A549 (cell line): ENCODE measurements around the gene NRGN. TPM values are rescaled to one million over a fixed set of nuclear protein-coding genes. Genes with fewer than 3 reads are reported as not detected.

ENCODE experiments used
- ATAC-seq, 2 experiments: fragments of 200-7000 bp in 1 of 2; fragments of >200 bp in 1 of 2; cut with Nextera tagmentation in 1 of 2; cut with Tn5 transposase in 1 of 2; 3 replicates each; pipeline versions ENCODE4 v1.8.0 to v1.9.1; 2018 to 2020; ENCODE audit warnings: mild to moderate bottlenecking in 1 of 2, moderate library complexity in 1 of 2
- CTCF ChIA-PET: fragments of 300-600 bp; sonication (Branson Sonifier 250); formaldehyde crosslinking; extraction: SDS; loops from one replicate; lab custom pipeline; 2021; ENCODE audit warnings: antibody characterized with exemption, inconsistent platforms; lab: Yijun Ruan, JAX
- POLR2A ChIA-PET: fragments of 350-600 bp; formaldehyde crosslinking; extraction: SDS; loops from one replicate; lab custom pipeline; 2021; ENCODE audit warnings: antibody characterized with exemption, inconsistent platforms; lab: Yijun Ruan, JAX
- DNase-seq, 2 experiments: peaks; one replicate each; pipeline versions ENCODE4 v3.0.0 to v3.0.0-alpha.2; 2011 to 2016; ENCODE audit warnings: low read depth in 1 of 2, low spot score in 1 of 2
- FAIRE-seq: peaks from 2 replicates; lab custom pipeline; 2011; peaks lifted over from hg19 to GRCh38; lab: Jason Lieb, UNC
- H3K27ac ChIP-seq, 2 experiments: fragments of >200 bp; sonication (Bioruptor Twin); formaldehyde crosslinking; 3 replicates each; pipeline ENCODE4 v1.5.1; 2016 to 2017
- H3K4me1 ChIP-seq: fragments of >200 bp; sonication (Bioruptor Twin); formaldehyde crosslinking; 3 replicates; pipeline ENCODE4 v1.6.1; 2016
- H3K4me2 ChIP-seq: fragments of >200 bp; sonication (Bioruptor Twin); formaldehyde crosslinking; 3 replicates; pipeline ENCODE4 v1.6.1; 2016
- H3K4me3 ChIP-seq: fragments of >200 bp; sonication (Bioruptor Twin); formaldehyde crosslinking; 3 replicates; pipeline ENCODE4 v1.5.1; 2016
- H3K9me3 ChIP-seq: fragments of >200 bp; sonication (Bioruptor Twin); formaldehyde crosslinking; 3 replicates; pipeline ENCODE4 v1.6.1; 2016
- BCL3 ChIP-seq: fragments of >200 bp; sonication (Bioruptor Twin); formaldehyde crosslinking; IDR thresholded peaks from 3 replicates; pipeline ENCODE4 v1.6.1; 2016
- CBX2 ChIP-seq: fragments of 200-600 bp; sonication (generic); IDR thresholded peaks from 2 replicates; pipeline ENCODE4 v1.6.1; 2016; ENCODE audit warnings: low read depth, mild to moderate bottlenecking, borderline replicate concordance
- CHD4 ChIP-seq: fragments of 200-600 bp; sonication (generic); IDR thresholded peaks from 2 replicates; pipeline ENCODE4 v1.6.1; 2016; ENCODE audit warnings: antibody characterized with exemption, mild to moderate bottlenecking, borderline replicate concordance
- EHF ChIP-seq: fragments of 250-450 bp; sonication (Bioruptor Pico); IDR thresholded peaks from 2 replicates; pipeline ENCODE4 v1.5.0; 2020; ENCODE audit warnings: mild to moderate bottlenecking
- EP300 ChIP-seq, 2 experiments: fragments of >200 bp; sonication (Bioruptor Twin); formaldehyde crosslinking; IDR thresholded peaks; 2 replicates in 1 of 2; 3 replicates in 1 of 2; pipeline ENCODE4 v1.6.1; 2016 to 2017
- ESRRA ChIP-seq: fragments of 150-350 bp; IDR thresholded peaks from 2 replicates; pipeline ENCODE4 v1.6.1; 2014; ENCODE audit warnings: mild to moderate bottlenecking, low read length, borderline replicate concordance
- FOSL2 ChIP-seq, 2 experiments: fragments of 450-650 bp in 1 of 2; fragments of >200 bp in 1 of 2; sonication (Bioruptor Twin) in 1 of 2; formaldehyde crosslinking; IDR thresholded peaks; 2 replicates each; pipeline versions ENCODE4 v1.5.0 to v1.6.1; 2016 to 2020; ENCODE audit warnings: mild to moderate bottlenecking in 1 of 2, moderate library complexity in 1 of 2
- HDAC2 ChIP-seq: fragments of 200-600 bp; sonication (generic); IDR thresholded peaks from 2 replicates; pipeline ENCODE4 v1.6.1; 2016
- HEYL ChIP-seq: fragments of 250-450 bp; sonication (Bioruptor Pico); IDR thresholded peaks from 2 replicates; pipeline ENCODE4 v1.8.0; 2021; ENCODE audit warnings: mild to moderate bottlenecking, moderate library complexity
- KDM5A ChIP-seq: fragments of 200-600 bp; sonication (generic); IDR thresholded peaks from 2 replicates; pipeline ENCODE4 v1.6.1; 2016; ENCODE audit warnings: antibody characterized with exemption, mild to moderate bottlenecking
- NFE2L2 ChIP-seq: fragments of 150-350 bp; conservative IDR thresholded peaks from 2 replicates; pipeline ENCODE4 v1.6.1; 2014; ENCODE audit warnings: low read length
- RAD21 ChIP-seq, 2 experiments: fragments of >200 bp in 1 of 2; sonication (Bioruptor Twin) in 1 of 2; formaldehyde crosslinking in 1 of 2; IDR thresholded peaks in 1 of 2; conservative IDR thresholded peaks in 1 of 2; 2 replicates in 1 of 2; 3 replicates in 1 of 2; pipeline ENCODE4 v1.6.1; 2012 to 2018; ENCODE audit warnings: inconsistent platforms in 1 of 2
- REST ChIP-seq: fragments of 200-600 bp; sonication (generic); IDR thresholded peaks from 2 replicates; pipeline ENCODE4 v1.6.1; 2016; ENCODE audit warnings: antibody characterized with exemption, mild to moderate bottlenecking, moderate library complexity
- ZSCAN20 ChIP-seq: fragments of 250-450 bp; sonication (Bioruptor Pico); IDR thresholded peaks from 2 replicates; pipeline ENCODE4 v1.8.0; 2022; ENCODE audit warnings: mild to moderate bottlenecking, moderate library complexity
- WGBS: methylation state at CpG from one replicate; pipeline ENCODE4 v1.1.6; 2017; ENCODE audit errors: missing lambda C conversion rate; 5-methylcytosine and 5-hydroxymethylcytosine counted together
- polyA plus RNA-seq, 4 experiments: library from polyadenylated mRNA; depleted of rRNA in 3 of 4; stranded (reverse); fragments of >200 nt; fragmentation: RNase III in 1 of 4; extraction: RNeasy Plus Mini Kit Qiagen cat#74134 plus additional on column Dnase treatment in 1 of 4; gene quantifications; 2 replicates in 3 of 4; 3 replicates in 1 of 4; pipeline ENCODE4 v1.2.3, GENCODE V29; 2011 to 2017
- TF ChIP-seq, protein P1 (sequence below): fragments of 250-450 bp; sonication (Bioruptor Pico); IDR thresholded peaks from 2 replicates; pipeline ENCODE4 v1.5.0; 2020; ENCODE audit warnings: low read depth, mild to moderate bottlenecking, moderate library complexity

The NRGN gene
- polyA plus RNA-seq, 2 of the 4 experiments (the other 2 are of a cell fraction) = 1.2 to 3.5 TPM

DNA sequence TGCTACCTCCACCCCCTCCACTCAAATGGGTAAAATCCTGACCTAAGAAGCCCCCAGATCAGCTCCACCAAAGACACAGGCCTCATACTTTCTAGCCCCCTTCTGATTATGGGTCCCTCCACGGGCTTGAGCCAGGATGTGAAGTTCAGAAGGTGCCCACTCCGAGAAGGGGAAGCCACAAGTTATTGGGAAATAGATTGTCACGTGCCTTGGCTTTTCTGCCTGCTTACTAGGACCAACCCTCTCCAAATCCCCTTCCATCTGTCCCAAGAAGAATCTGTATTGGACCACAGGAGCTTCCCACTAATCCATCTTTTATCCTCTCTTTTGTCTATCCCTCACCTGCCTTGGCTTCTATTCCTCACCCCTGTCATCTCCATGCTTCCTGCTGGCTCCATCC is 3.0 kb upstream of the NRGN start:
- Histone ChIP-seq H3K9me3 (no peaks in the 10 kb centered on the region), H3K4me1 (0 out of 3 replicates have a peak, but pooled peaks cover 4% of the 10 kb centered on the region), H3K4me3 (no peak overlapping the region), H3K4me2 (no peak overlapping the region), H3K27ac (no peak overlapping the region)
- DNase-seq (no peak), ATAC-seq (no peak), FAIRE-seq (no peak)
- WGBS = 21% methylated on average over 3 of the region's 3 CpGs
- POLR2A ChIA-PET = no interaction called here
- CTCF ChIA-PET = interaction anchor here (0.7 to 2.8 kb wide), 4 partner anchors 10 to 139 kb away, joined by 3 to 9 read pairs (median 4); no protein-coding TSS in a partner anchor
- TF ChIP-seq RAD21 (conservative IDR thresholded peaks at IDR 0.05 in 1 of 2, IDR thresholded peaks at IDR 0.05 in 1 of 2) = no peak
- no peak for TF ChIP-seq CBX2
- TF ChIP-seq FOSL2 (IDR thresholded peaks at IDR 0.05) = no peak
- TF ChIP-seq FOSL2 (CRISPR knock-in tag; IDR thresholded peaks at IDR 0.05) = no peak
- TF ChIP-seq KDM5A = no peak
- TF ChIP-seq NFE2L2 = no peak
- no peak for TF ChIP-seq EHF (CRISPR knock-in tag)
- no peak for TF ChIP-seq HEYL
- no peak for TF ChIP-seq CHD4
- TF ChIP-seq ZSCAN20 (CRISPR knock-in tag) = no peak
- no peak for TF ChIP-seq REST
- TF ChIP-seq BCL3 = no peak

DNA sequence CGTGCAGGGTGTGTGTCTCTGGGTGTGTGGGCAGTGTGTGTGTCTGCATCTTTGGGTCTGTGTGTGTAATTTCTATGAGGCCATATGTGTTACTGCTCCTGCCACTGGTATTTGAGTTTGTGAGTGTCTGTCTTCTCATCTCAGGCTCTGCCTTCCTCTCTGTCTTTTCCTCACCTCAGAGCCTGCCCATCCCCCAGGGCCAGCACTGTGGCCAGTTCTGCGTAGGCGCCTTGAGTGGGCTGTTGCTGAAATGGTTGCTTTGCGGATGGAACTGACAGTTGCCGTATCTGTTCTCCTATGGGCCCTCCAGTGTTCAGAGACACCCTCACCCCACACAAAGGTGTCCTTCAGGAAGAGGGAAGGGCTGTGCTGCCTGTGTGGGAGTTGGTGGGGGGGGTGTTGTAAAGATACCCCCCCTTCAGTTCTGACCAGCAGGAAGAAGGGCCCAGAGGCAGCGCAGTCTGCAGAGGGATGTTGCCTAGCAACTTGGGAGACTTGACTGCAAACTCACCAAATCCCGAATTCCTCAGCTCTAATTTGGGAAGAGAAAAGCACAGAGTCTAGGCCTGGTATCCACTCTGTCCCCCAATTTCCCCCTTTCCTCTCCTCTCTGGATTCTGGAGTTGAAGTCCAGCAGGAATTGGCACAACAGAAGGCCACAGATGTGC is 2.0 kb upstream of the NRGN start:
- H3K27ac ChIP-seq = no peak overlapping the region
- TF ChIP-seq HDAC2 (no peak), ESRRA (no peak), EP300 (IDR thresholded peaks at IDR 0.05) (no peak)
- TF ChIP-seq, protein P1, sequence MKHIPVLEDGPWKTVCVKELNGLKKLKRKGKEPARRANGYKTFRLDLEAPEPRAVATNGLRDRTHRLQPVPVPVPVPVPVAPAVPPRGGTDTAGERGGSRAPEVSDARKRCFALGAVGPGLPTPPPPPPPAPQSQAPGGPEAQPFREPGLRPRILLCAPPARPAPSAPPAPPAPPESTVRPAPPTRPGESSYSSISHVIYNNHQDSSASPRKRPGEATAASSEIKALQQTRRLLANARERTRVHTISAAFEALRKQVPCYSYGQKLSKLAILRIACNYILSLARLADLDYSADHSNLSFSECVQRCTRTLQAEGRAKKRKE (CRISPR knock-in tag) = no peak
- no peak overlapping the region for H3K4me2 ChIP-seq
- ChIA-PET POLR2A (no interaction called here), CTCF (interaction anchor here (0.6 to 2.8 kb wide), 4 partner anchors 20 to 138 kb away, joined by 3 to 9 read pairs (median 3); no protein-coding TSS in a partner anchor)
- DNase-seq (no peak), ATAC-seq (no peak), FAIRE-seq (no peak)
- no peak overlapping the region for H3K4me3 ChIP-seq
- H3K4me1 ChIP-seq = 0 out of 3 replicates have a peak, but pooled peaks cover 4% of the 10 kb centered on the region
- WGBS = 84% methylated on average over 6 of the region's 7 CpGs
- H3K9me3 ChIP-seq = no peaks in the 10 kb centered on the region
